GM12878 (cell line): Measurements from ENCODE around the gene SLC25A52. TPM values are rescaled to one million over a fixed set of nuclear protein-coding genes. Genes with fewer than 3 reads are reported as not detected.

Experiments
- ATAC-seq: fragments of 200-7000 bp; cut with Tn5 transposase; 3 replicates; pipeline ENCODE4 v1.9.1; 2020; ENCODE audit warnings: mild to moderate bottlenecking, moderate library complexity
- BruUV-seq: library from RNA; stranded (reverse); fragments of 400-500 nt; replicated peaks from 2 replicates; lab custom pipeline; 2021; lab: Mats Ljungman, UMichigan
- CTCF ChIA-PET: fragments of 300-600 bp; sonication (Branson Sonifier 250); formaldehyde crosslinking; extraction: SDS; loops from one replicate; lab custom pipeline; 2021; ENCODE audit warnings: inconsistent platforms; lab: Yijun Ruan, JAX
- POLR2A ChIA-PET: fragments of 350-600 bp; formaldehyde crosslinking; extraction: SDS; loops from one replicate; lab custom pipeline; 2021; ENCODE audit warnings: inconsistent platforms; lab: Charles Lee
- RAD21 ChIA-PET: fragments of 300-600 bp; sonication (Branson Sonifier 250); formaldehyde crosslinking; loops from one replicate; lab custom pipeline; 2023; ENCODE audit warnings: antibody characterized with exemption; ENCODE audit not compliant: unreplicated experiment; lab: Charles Lee
- SMC1A ChIA-PET: fragments of 300-600 bp; sonication (Branson Sonifier 250); formaldehyde crosslinking; loops from one replicate; lab custom pipeline; 2023; ENCODE audit not compliant: unreplicated experiment, uncharacterized antibody; lab: Charles Lee
- DNase-seq: peaks from one replicate; pipeline ENCODE4 v3.0.0-alpha.2; 2011; ENCODE audit warnings: low read depth, low spot score
- FAIRE-seq: peaks from 3 replicates; lab custom pipeline; 2011; peaks lifted over from hg19 to GRCh38; lab: Jason Lieb, UNC
- H2AFZ ChIP-seq: 2 replicates; pipeline ENCODE4 v1.6.0; 2011; ENCODE audit warnings: low read depth, low read length, control low read depth; ENCODE audit not compliant: control insufficient read depth
- H3K27ac ChIP-seq: 2 replicates; pipeline ENCODE4 v1.5.1; 2011; ENCODE audit warnings: control low read depth; ENCODE audit not compliant: control insufficient read depth, insufficient read depth
- H3K27me3 ChIP-seq, 2 experiments: replicated peaks in 1 of 2; 2 replicates each; pipeline versions ENCODE4 v1.6.0 to v1.6.1; 2011; ENCODE audit warnings: low read length in 1 of 2; ENCODE audit not compliant: control insufficient read depth in 2 of 2, insufficient read depth in 2 of 2
- H3K36me3 ChIP-seq, 2 experiments: 2 replicates each; pipeline ENCODE4 v1.5.1; 2011; ENCODE audit warnings: low read length in 1 of 2; ENCODE audit not compliant: control insufficient read depth in 2 of 2, insufficient read depth in 2 of 2
- H3K4me1 ChIP-seq: 2 replicates; pipeline ENCODE4 v1.6.1; 2011; ENCODE audit warnings: mild to moderate bottlenecking, low read length, moderate library complexity, mixed read lengths; ENCODE audit not compliant: control insufficient read depth, insufficient read depth
- H3K4me2 ChIP-seq: 2 replicates; pipeline ENCODE4 v1.6.0; 2011; ENCODE audit warnings: control low read depth; ENCODE audit not compliant: control insufficient read depth, insufficient read depth
- H3K4me3 ChIP-seq: fragments of 200-600 bp; sonication (generic); 2 replicates; pipeline ENCODE4 v1.5.1; 2016
- H3K79me2 ChIP-seq: 2 replicates; pipeline ENCODE4 v1.6.0; 2011; ENCODE audit warnings: low read length; ENCODE audit not compliant: control insufficient read depth, insufficient read depth
- H3K9ac ChIP-seq: 2 replicates; pipeline ENCODE4 v1.8.0; 2011; ENCODE audit warnings: low read length, control low read depth, mixed read lengths; ENCODE audit not compliant: control insufficient read depth, insufficient read depth
- H3K9me3 ChIP-seq: replicated peaks from 3 replicates; pipeline ENCODE4 v1.5.1; 2011; ENCODE audit warnings: mild to moderate bottlenecking, low read length; ENCODE audit not compliant: control insufficient read depth, insufficient read depth
- H4K20me1 ChIP-seq: 2 replicates; pipeline ENCODE4 v1.6.0; 2011; ENCODE audit not compliant: control insufficient read depth, insufficient read depth
- BCLAF1 ChIP-seq: fragments of 450-650 bp; IDR thresholded peaks from 2 replicates; pipeline ENCODE4 v1.6.1; 2017; ENCODE audit warnings: antibody characterized with exemption, mild to moderate bottlenecking, moderate library complexity
- CBX3 ChIP-seq: fragments of 200-600 bp; sonication (generic); IDR thresholded peaks from 2 replicates; pipeline ENCODE4 v1.6.1; 2016; ENCODE audit warnings: low read depth, borderline replicate concordance
- CHD1 ChIP-seq: IDR thresholded peaks from 2 replicates; pipeline ENCODE4 v1.6.1; 2012; ENCODE audit warnings: low read depth, low read length, improper control_type of control experiment
- HDAC6 ChIP-seq: fragments of 200-600 bp; sonication (generic); IDR thresholded peaks from one replicate; pipeline ENCODE4 v1.8.0; 2017; ENCODE audit warnings: antibody characterized with exemption; ENCODE audit not compliant: unreplicated experiment
- IRF4 ChIP-seq: IDR thresholded peaks from 2 replicates; pipeline ENCODE4 v1.6.1; 2011; ENCODE audit warnings: low read depth, low read length
- JUND ChIP-seq: IDR thresholded peaks from 2 replicates; pipeline ENCODE4 v1.6.1; 2012; ENCODE audit warnings: low read depth, mild to moderate bottlenecking, low read length, improper control_type of control experiment, moderate library complexity
- KDM1A ChIP-seq: fragments of 200-600 bp; sonication (generic); IDR thresholded peaks from 2 replicates; pipeline ENCODE4 v1.6.1; 2016; ENCODE audit warnings: borderline replicate concordance
- NR2C2 ChIP-seq: IDR thresholded peaks from 2 replicates; pipeline ENCODE4 v1.6.1; 2011; ENCODE audit warnings: borderline replicate concordance, low read depth; ENCODE audit not compliant: control insufficient read depth, insufficient read length
- NRF1 ChIP-seq: conservative IDR thresholded peaks from 2 replicates; pipeline ENCODE4 v1.6.1; 2011; ENCODE audit warnings: mild to moderate bottlenecking, low read depth, low read length, improper control_type of control experiment
- POLR2A ChIP-seq: IDR thresholded peaks from 2 replicates; pipeline ENCODE4 v1.6.1; 2011; ENCODE audit warnings: low read depth, mild to moderate bottlenecking, low read length
- SMAD1 ChIP-seq: fragments of 450-650 bp; IDR thresholded peaks from 2 replicates; pipeline ENCODE4 v1.6.1; 2018; ENCODE audit warnings: mild to moderate bottlenecking, low read depth; ENCODE audit not compliant: partially characterized antibody
- SPI1 ChIP-seq: IDR thresholded peaks from 2 replicates; pipeline ENCODE4 v1.6.1; 2011; ENCODE audit warnings: low read depth, mild to moderate bottlenecking, low read length, moderate library complexity, borderline replicate concordance; ENCODE audit not compliant: insufficient read depth
- ZNF384 ChIP-seq: IDR thresholded peaks from 2 replicates; pipeline ENCODE4 v1.6.1; 2012; ENCODE audit warnings: low read depth, mild to moderate bottlenecking, low read length, improper control_type of control experiment, borderline replicate concordance
- WGBS: methylation state at CpG from one replicate; pipeline ENCODE4 v1.1.6; 2016; ENCODE audit warnings: low lambda C conversion rate; ENCODE audit not compliant: insufficient replicate concordance, insufficient coverage; ENCODE audit errors: missing lambda C conversion rate; 5-methylcytosine and 5-hydroxymethylcytosine counted together
- in situ Hi-C: fragments of 300-500 bp; cut with MboI; formaldehyde crosslinking; loops from 9 replicates; pipeline ENCODE4 v1.14.3; 2018; ENCODE audit warnings: mixed read lengths
- intact Hi-C: fragments of 100-400 bp; cut with micrococcal nuclease; formaldehyde crosslinking; loops from one replicate; pipeline ENCODE4 v1.14.2; 2022; ENCODE audit not compliant: unreplicated experiment
- polyA plus RNA-seq, 11 experiments: library from polyadenylated mRNA; depleted of rRNA in 4 of 11; unstranded in 6 of 11; stranded (reverse) in 5 of 11; fragments of >200 nt; fragmentation: Nextera tagmentation in 4 of 11; fragmentation: Illumina TruSeq in 1 of 11; extraction: Ambion mirVana in 4 of 11; extraction: Trizol in 1 of 11; gene quantifications; 1 replicate in 1 of 11; 2 replicates in 10 of 11; pipeline versions ENCODE4 v1.2.1 to v1.2.3, GENCODE V29; 2011 to 2016; ENCODE audit warnings: inconsistent platforms in 2 of 11, missing spikeins in 2 of 11, low read depth in 1 of 11
- total RNA-seq, 4 experiments: library from RNA; depleted of rRNA in 3 of 4; stranded (reverse); fragments of >200 nt in 3 of 4; fragmentation: Illumina TruSeq in 1 of 4; extraction: Trizol in 1 of 4; gene quantifications; 2 replicates each; pipeline versions ENCODE4 v1.2.1 to v1.2.3, GENCODE V29; 2013 to 2021
- TF ChIP-seq, protein P1 (sequence below): fragments of 450-650 bp; IDR thresholded peaks from 2 replicates; pipeline ENCODE4 v1.6.1; 2017; ENCODE audit warnings: mild to moderate bottlenecking, moderate library complexity

The SLC25A52 gene
- total and polyA plus RNA-seq, 10 of the 15 experiments (the other 5 are each of a cell fraction or from before 2014, with no cell fraction given) = not detected

- TF ChIP-seq, protein P1, sequence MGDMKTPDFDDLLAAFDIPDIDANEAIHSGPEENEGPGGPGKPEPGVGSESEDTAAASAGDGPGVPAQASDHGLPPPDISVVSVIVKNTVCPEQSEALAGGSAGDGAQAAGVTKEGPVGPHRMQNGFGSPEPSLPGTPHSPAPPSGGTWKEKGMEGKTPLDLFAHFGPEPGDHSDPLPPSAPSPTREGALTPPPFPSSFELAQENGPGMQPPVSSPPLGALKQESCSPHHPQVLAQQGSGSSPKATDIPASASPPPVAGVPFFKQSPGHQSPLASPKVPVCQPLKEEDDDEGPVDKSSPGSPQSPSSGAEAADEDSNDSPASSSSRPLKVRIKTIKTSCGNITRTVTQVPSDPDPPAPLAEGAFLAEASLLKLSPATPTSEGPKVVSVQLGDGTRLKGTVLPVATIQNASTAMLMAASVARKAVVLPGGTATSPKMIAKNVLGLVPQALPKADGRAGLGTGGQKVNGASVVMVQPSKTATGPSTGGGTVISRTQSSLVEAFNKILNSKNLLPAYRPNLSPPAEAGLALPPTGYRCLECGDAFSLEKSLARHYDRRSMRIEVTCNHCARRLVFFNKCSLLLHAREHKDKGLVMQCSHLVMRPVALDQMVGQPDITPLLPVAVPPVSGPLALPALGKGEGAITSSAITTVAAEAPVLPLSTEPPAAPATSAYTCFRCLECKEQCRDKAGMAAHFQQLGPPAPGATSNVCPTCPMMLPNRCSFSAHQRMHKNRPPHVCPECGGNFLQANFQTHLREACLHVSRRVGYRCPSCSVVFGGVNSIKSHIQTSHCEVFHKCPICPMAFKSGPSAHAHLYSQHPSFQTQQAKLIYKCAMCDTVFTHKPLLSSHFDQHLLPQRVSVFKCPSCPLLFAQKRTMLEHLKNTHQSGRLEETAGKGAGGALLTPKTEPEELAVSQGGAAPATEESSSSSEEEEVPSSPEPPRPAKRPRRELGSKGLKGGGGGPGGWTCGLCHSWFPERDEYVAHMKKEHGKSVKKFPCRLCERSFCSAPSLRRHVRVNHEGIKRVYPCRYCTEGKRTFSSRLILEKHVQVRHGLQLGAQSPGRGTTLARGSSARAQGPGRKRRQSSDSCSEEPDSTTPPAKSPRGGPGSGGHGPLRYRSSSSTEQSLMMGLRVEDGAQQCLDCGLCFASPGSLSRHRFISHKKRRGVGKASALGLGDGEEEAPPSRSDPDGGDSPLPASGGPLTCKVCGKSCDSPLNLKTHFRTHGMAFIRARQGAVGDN = no peak
- TF ChIP-seq CBX3 = no peak
- TF ChIP-seq, all 136 proteins: peak for 0
These were observed 31.9 kb upstream of the SLC25A52 start (continued) for GRCh38 chr18:31792580-31792911.

DNA sequence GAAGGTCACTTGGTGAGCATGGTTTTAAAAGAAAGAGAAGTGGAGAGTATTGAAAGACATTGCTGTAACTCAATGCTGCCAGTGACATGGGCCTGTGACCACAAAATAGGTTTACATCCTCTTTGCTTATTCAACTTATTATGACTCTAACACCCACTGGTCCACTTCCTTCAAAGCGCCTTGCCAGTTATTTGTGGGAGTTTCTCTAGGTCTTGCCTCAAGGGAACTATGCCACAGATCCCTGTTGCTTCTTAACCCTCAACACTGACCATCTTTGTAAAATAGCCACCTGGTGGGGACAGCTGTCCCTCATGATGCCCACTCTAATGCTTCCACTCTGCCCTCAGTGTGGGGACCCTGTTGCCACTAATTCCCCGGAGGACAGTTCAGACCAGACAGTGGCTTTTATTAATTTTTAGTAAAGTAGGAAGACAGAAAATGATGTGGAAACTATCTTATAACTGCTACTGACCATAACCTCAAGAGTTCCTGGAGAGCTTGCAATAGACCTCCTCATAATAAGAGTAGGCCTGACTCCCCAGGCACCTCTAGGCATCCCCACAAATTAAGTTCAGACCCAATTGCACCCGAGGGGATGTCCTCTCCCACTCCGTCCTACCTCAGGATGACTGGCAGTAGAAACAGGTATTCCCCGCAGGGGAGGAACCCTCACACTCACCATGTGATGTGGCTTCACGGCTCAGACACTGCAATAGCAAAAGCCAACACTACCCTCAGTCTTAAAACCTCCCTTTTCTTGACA lies 31.3 kb upstream of the SLC25A52 start:
- H3K36me3 ChIP-seq = no peaks in the 10 kb centered on the region
- H3K4me2 ChIP-seq = peak overlapping the region; percentile 40
- in situ Hi-C loops = no loop called here
- ChIA-PET RAD21 (interaction anchor here (1.5 to 2.2 kb wide), 2 partner anchors 112 to 142 kb away, joined by 3 to 6 read pairs; no protein-coding TSS in a partner anchor), SMC1A (interaction anchor here (0.9 to 1.8 kb wide), 8 partner anchors 9 to 368 kb away, joined by 3 to 5 read pairs (median 4); no protein-coding TSS in a partner anchor), POLR2A (interaction anchor here (2.2 kb wide), 1 partner anchor 112 kb away, joined by 5 read pairs; no protein-coding TSS in a partner anchor), CTCF (no interaction called here)
- peak overlapping the region; percentile 58; the same call in 1 of the 2 replicates for H3K27ac ChIP-seq
- no peaks in the 10 kb centered on the region for H4K20me1 ChIP-seq
- DNase-seq = peak; percentile 76
- H3K4me1 ChIP-seq = peaks cover 21% of the 10 kb centered on the region
- BruUV-seq = no TSS peak
- no peaks in the 10 kb centered on the region for H3K79me2 ChIP-seq
- no peak overlapping the region for H3K4me3 ChIP-seq
- FAIRE-seq = peak; percentile 70
- no peak overlapping the region for H3K9ac ChIP-seq
- 7% methylated on average over 6 of the region's 6 CpGs for WGBS
- H3K9me3 ChIP-seq = no peaks in the 10 kb centered on the region
- no peaks in the 10 kb centered on the region for H3K27me3 ChIP-seq
- peak overlapping the region; percentile 50; the same call in 1 of the 2 replicates for H2AFZ ChIP-seq
- ATAC-seq = peak; percentile 92
- intact Hi-C loops = loop anchor here (2.0 to 5.0 kb wide), 2 partner anchors 51 to 145 kb away; no protein-coding TSS in a partner anchor
- TF ChIP-seq NRF1 (no peak), CHD1 (no peak), NR2C2 (no peak), ZNF384 (no peak), JUND (0 out of 2 replicates have a peak, but pooled peaks have one; percentile 17), BCLAF1 (no peak), SMAD1 (peak; percentile 23), KDM1A (no peak), POLR2A (no peak), SPI1 (peak; percentile 88), IRF4 (peak; percentile 68; the same call in 1 of the 2 replicates), HDAC6 (no peak)
